H1 (cell line): ENCODE measurements around the gene PACSIN2. TPM values are rescaled to one million over a fixed set of nuclear protein-coding genes. Genes with fewer than 3 reads are reported as not detected.

Experiments used
- KDM4A ChIP-seq: IDR thresholded peaks from one replicate; pipeline ENCODE4 v1.7.1; 2012; ENCODE audit warnings: low read depth, mild to moderate bottlenecking, moderate library complexity, low read length, inconsistent platforms; ENCODE audit not compliant: severe bottlenecking
- RNF2 ChIP-seq: fragments of 200-900, 300-1000 bp; sonication (generic); IDR thresholded peaks from 2 replicates; pipeline ENCODE4 v1.7.1; 2016; ENCODE audit warnings: borderline replicate concordance, low read depth, mild to moderate bottlenecking, antibody characterized with exemption, low read length; ENCODE audit not compliant: poor library complexity, severe bottlenecking; ENCODE audit errors: missing control alignments
- TEAD4 ChIP-seq: IDR thresholded peaks from 2 replicates; pipeline ENCODE4 v1.6.1; 2012; ENCODE audit warnings: low read depth, low read length, inconsistent platforms, mixed read lengths
- YY1 ChIP-seq: IDR thresholded peaks from 2 replicates; pipeline ENCODE4 v1.6.1; 2011; ENCODE audit warnings: low read depth, mild to moderate bottlenecking, low read length
- ZNF274 ChIP-seq: IDR thresholded peaks from 2 replicates; pipeline ENCODE4 v1.7.0; 2012; ENCODE audit warnings: low read length, borderline replicate concordance; ENCODE audit errors: extremely low read depth
- polyA plus RNA-seq, 7 experiments: library from polyadenylated mRNA; depleted of rRNA in 3 of 7; stranded (reverse) in 5 of 7; unstranded in 2 of 7; fragments of >200 nt in 5 of 7; fragments of 200-250 nt in 2 of 7; gene quantifications; 1 replicate in 5 of 7; 2 replicates in 1 of 7; 4 replicates in 1 of 7; pipeline versions ENCODE4 v1.2.1 to v1.2.3, GENCODE V29; 2011 to 2013; ENCODE audit warnings: missing spikeins in 2 of 7, mixed read lengths in 2 of 7
- total RNA-seq: library from RNA; stranded (reverse); fragmentation: NEBNext Ultra II Directional; extraction: Animal tissue kit (Norgen Biotek cat#: 25700); gene quantifications from 2 replicates; pipeline ENCODE4 v1.2.1, GENCODE V29; 2021

The PACSIN2 gene
- total and polyA plus RNA-seq, 2 of the 8 experiments (the other 6 are each of a cell fraction or from before 2014, with no cell fraction given) = 44.8 to 64.2 TPM

DNA sequence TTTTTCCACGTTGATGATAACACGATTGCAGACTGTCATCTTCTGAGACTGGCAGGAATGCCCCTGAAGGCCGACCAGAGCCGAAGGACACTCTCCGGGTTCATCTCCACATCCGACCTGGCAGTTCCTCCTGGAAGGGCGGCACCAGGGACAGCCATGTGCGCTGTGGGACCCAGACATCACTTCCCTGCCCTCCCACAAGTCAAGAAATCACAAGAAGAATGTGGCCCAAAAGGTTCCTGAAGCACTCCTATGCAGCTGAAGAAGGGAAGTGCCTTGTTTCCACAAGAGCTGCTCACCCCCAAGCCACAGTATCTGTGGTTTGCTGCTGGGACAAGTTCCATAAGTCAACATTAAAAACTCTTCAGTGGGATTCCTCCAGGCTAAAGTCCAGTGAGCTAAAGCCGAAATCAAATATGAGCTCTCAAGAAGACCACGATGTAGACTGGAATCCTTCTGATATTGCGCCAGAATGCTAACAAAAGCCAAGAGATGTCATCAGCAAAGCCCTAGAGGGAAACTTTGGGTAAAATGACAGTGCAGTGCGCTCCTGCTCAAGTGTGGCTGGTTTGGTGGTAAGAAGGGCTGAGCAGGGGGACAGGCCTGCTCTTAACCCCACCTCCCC, 21.2 kb downstream of the PACSIN2 start (continued):
- TF ChIP-seq RNF2 = no peak
- no peak for TF ChIP-seq YY1
- no peak for TF ChIP-seq ZNF274
- TF ChIP-seq TEAD4 = no peak
- TF ChIP-seq KDM4A = no peak
